SJCRH30 (cell line): ENCODE results near the gene NMNAT2. TPM values are rescaled to one million over a fixed set of nuclear protein-coding genes. Genes with fewer than 3 reads are reported as not detected.

Experiments
- DNase-seq, 2 experiments: peaks; one replicate each; pipeline ENCODE4 v3.0.0-alpha.2; 2015 to 2020
- H3K27ac ChIP-seq: fragments of 250-450 bp; sonication (Bioruptor Pico); 2 replicates; pipeline ENCODE4 v1.5.1; 2020; ENCODE audit warnings: mild to moderate bottlenecking, moderate library complexity
- H3K27me3 ChIP-seq: fragments of 250-450 bp; sonication (Bioruptor Pico); 2 replicates; pipeline ENCODE4 v1.5.1; 2020; ENCODE audit warnings: mild to moderate bottlenecking, moderate library complexity
- H3K36me3 ChIP-seq: fragments of 250-450 bp; sonication (Bioruptor Pico); 2 replicates; pipeline ENCODE4 v1.5.1; 2020; ENCODE audit warnings: mild to moderate bottlenecking, moderate library complexity
- H3K4me1 ChIP-seq: fragments of 250-450 bp; sonication (Bioruptor Pico); 2 replicates; pipeline ENCODE4 v1.5.1; 2020; ENCODE audit warnings: mild to moderate bottlenecking, moderate library complexity
- H3K4me3 ChIP-seq: fragments of 250-450 bp; sonication (Bioruptor Pico); 2 replicates; pipeline ENCODE4 v1.5.1; 2020; ENCODE audit warnings: mild to moderate bottlenecking, moderate library complexity
- H3K9me3 ChIP-seq: fragments of 250-450 bp; sonication (Bioruptor Pico); replicated peaks from 2 replicates; pipeline ENCODE4 v1.5.1; 2020; ENCODE audit warnings: mild to moderate bottlenecking, moderate library complexity
- total RNA-seq: library from RNA; depleted of rRNA; stranded (reverse); fragments of >200 nt; shearing (Covaris generic); gene quantifications from 2 replicates; pipeline ENCODE4 v1.2.3, GENCODE V29; 2014

The NMNAT2 gene
- total RNA-seq, 1 experiment from 2014 or later = not detected

DNA sequence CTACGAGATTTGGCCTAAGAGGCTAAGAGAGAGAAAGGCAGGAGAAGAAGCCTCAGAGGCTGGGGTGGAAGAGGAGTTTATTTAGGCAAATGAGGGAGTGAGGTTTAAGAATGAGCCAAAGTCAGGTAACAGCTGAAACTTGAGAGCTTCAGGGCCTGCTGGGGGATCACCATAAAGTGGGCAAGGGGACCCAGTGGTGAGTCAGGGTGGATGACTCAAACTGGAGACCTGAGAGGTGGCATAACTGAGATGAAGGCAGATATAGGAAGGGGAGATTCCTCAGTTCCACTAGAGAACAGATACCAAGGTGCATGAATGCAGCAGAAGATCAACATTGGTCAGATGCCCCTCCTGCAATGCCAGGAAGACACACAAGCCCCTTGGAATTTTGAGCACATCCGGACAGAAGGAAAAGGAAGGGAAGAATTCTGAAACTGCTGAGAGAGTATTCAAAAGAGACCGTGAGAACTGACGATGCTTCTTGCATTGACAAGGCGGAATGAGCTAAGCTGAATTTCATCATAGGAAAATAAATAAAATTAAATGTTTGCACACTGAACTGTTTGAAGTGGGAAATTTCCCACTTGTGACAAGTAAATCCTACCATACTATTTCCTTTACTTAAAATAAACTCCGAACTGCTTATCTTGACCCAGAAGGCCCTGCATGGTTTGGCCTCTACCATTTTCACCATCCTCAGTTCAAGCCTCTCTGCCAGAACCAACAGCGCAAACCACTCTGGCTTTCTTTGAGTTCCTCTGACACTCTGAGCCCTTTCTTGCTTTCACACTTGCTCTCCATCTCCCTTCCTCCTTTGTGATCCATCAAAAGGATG lies 94.1 kb downstream of the NMNAT2 start:
- Histone ChIP-seq H3K27ac (no peak overlapping the region), H3K27me3 (no peaks in the 10 kb centered on the region), H3K9me3 (no peaks in the 10 kb centered on the region), H3K36me3 (no peaks in the 10 kb centered on the region), H3K4me1 (no peaks in the 10 kb centered on the region), H3K4me3 (no peak overlapping the region)
- DNase-seq = no peak

DNA sequence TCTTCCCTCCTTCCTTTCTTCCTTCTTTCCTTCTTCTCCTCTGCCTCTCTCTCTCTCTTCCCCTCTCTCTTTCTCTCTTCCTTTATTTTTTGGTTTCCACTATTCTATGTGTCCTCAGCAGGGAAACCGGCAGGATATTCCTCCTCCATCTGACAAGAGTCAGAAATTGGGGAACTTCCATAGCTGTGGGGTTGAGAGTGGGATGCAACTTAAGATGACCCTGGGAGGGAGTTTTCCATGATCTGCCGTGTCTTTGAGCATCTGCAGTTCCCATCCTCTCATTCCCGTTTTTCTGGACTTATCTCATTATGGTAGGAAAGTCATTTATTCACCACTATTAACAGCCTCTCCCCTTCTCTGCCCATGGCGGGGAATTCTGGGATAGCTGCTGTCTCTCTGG lies 98.6 kb downstream of the NMNAT2 start:
- Histone ChIP-seq H3K9me3 (no peaks in the 10 kb centered on the region), H3K4me3 (no peak overlapping the region), H3K4me1 (no peaks in the 10 kb centered on the region), H3K36me3 (no peaks in the 10 kb centered on the region), H3K27ac (no peak overlapping the region), H3K27me3 (no peaks in the 10 kb centered on the region)
- no peak for DNase-seq

DNA sequence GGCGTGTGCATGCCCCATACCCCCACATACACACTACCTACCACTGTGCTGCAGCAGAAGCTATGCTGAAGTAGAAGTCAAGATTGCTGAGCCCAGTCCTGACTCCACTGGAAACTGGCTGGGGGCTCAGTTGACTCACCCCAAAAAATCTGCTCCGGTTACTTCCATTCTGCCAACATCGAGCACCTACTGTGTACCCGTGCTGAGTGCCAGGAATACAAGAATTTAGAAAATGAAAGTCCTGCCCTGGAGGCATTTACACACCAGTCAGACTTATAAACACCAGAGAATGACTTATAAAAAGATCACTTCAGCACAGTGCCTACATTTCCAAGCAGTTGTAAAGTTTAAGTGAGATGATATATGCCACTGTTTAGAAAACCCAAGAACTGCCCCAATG lies 99.1 kb downstream of the NMNAT2 start:
- Histone ChIP-seq H3K4me1 (no peaks in the 10 kb centered on the region), H3K27ac (no peak overlapping the region), H3K27me3 (no peaks in the 10 kb centered on the region), H3K9me3 (no peaks in the 10 kb centered on the region), H3K4me3 (no peak overlapping the region), H3K36me3 (no peaks in the 10 kb centered on the region)
- DNase-seq = no peak

DNA sequence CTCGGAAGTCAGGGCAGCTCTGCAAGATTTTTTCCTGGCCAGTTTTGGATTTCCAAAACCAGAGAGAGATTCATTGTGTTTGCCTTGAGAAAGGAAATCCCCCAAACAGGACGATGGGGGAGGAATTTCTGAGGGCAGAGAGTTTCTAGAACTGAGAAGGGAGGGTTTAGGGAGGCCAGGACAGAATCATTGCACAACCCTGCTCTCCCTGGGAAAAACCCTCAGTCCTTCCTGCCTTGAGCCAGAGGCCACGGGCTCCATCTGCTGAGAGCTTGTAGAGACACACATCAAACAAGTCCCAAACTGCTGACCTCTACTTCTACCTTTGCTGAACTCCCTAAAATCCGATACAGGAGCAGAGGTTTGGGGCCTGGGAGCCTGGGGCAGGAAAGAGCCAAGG lies 99.7 kb downstream of the NMNAT2 start:
- no peaks in the 10 kb centered on the region for H3K36me3 ChIP-seq
- no peak overlapping the region for H3K4me3 ChIP-seq
- H3K4me1 ChIP-seq = no peaks in the 10 kb centered on the region
- DNase-seq = peak; percentile 15 to 40
- H3K9me3 ChIP-seq = no peaks in the 10 kb centered on the region
- no peak overlapping the region for H3K27ac ChIP-seq
- H3K27me3 ChIP-seq = no peaks in the 10 kb centered on the region

DNA sequence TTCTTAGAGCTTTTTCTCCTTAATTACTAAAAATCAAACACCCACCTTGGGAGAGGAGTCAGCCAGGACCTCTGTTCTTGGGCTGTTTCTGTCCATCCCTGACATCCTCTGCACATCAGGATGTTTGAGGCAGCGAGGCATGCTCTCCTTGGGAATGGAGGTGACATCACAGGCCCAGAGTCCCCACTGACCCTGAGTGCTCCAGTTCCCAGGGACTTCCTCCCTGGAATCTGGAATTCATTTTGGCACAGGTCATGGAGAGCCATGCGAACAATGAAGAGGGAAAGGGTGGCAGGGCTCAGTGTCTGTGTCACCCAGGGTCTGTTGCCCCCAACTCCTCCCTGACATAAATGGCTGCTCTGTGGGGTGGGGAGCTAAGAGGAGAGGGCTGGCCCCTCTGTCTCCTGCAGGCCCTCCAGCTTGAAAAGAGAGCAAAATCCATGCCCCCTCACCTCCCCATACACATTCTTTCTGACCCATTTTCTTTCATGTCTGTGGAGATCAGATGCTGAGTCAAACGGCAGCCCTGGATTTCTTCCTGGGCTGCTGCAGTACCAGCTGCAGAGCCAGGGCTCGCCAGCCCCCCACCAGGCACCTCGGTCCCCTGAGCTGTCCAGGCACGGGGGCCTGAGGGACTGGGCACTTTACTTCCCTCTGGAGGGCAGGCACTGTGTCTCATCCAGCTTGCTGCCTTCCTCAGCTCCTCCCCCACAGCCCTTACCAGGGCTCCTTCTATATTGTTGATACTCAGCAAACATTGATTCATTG lies 102.0 kb downstream of the NMNAT2 start:
- no peak for DNase-seq
- H3K4me3 ChIP-seq = no peak overlapping the region
- H3K9me3 ChIP-seq = no peaks in the 10 kb centered on the region
- H3K36me3 ChIP-seq = no peaks in the 10 kb centered on the region
- H3K4me1 ChIP-seq = 0 out of 2 replicates have a peak, but pooled peaks cover under 1% of the 10 kb centered on the region
- no peak overlapping the region for H3K27ac ChIP-seq
- H3K27me3 ChIP-seq = no peaks in the 10 kb centered on the region

DNA sequence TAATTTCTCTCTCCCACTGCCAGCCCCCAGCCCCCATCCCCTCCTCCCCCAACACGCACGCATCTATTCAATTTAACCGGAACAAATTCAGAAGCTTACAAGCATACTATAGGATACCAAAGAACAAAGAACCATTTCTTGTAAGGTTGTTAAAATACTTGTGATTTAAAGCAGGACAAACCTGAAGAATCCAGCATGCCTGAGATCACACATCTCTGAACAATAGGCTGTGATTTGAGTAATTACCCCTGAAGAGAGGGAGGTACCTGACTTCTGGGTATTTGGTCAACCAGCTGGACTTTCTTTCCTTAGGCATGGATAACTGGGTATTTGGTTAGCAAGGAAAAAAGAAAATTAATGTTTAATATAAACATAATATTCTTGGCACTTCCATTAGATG lies 105.1 kb downstream of the NMNAT2 start:
- H3K4me3 ChIP-seq = no peak overlapping the region
- no peaks in the 10 kb centered on the region for H3K27me3 ChIP-seq
- H3K36me3 ChIP-seq = no peaks in the 10 kb centered on the region
- H3K4me1 ChIP-seq = 0 out of 2 replicates have a peak, but pooled peaks cover 3% of the 10 kb centered on the region
- no peak overlapping the region for H3K27ac ChIP-seq
- no peaks in the 10 kb centered on the region for H3K9me3 ChIP-seq
- no peak for DNase-seq

DNA sequence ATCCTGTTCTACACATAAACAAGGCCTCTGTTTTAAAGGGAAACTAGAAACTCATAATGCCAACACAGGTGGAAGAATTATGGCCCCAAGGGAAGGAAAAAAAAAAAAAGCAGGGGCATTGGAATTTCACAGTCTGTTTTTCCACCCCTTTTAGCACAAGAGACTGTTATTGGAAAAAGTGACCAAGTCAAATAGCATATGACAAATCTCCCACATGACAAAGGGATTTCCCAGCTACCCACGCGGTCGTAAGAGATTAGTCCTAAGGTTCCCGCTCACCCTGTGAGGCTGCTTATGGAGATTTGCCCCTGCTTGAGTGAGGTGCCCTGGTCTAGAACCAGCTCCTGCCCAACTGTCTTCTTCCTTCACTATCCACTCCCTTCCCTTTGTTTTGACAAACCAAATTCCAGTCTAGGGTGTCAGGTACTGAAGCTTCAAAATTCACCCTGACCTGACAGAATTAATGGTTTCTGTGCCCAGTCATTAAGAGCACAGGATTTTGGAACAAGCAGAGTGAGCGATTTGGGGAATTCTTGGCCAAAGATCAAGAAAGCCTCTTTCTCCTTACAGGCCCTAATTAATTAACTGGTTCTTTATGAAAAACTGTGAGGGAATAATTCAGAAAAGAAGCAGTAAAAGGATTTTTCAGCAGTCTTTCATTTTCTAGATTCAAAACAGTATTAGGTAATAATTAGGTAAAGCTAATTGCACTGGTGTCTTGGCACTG lies 107.3 kb downstream of the NMNAT2 start:
- no peaks in the 10 kb centered on the region for H3K27me3 ChIP-seq
- 0 out of 2 replicates have a peak, but pooled peaks cover 3% of the 10 kb centered on the region for H3K4me1 ChIP-seq
- H3K4me3 ChIP-seq = no peak overlapping the region
- no peaks in the 10 kb centered on the region for H3K9me3 ChIP-seq
- no peaks in the 10 kb centered on the region for H3K36me3 ChIP-seq
- no peak overlapping the region for H3K27ac ChIP-seq
- DNase-seq = peak in 1 of 2 experiments; percentile 45

DNA sequence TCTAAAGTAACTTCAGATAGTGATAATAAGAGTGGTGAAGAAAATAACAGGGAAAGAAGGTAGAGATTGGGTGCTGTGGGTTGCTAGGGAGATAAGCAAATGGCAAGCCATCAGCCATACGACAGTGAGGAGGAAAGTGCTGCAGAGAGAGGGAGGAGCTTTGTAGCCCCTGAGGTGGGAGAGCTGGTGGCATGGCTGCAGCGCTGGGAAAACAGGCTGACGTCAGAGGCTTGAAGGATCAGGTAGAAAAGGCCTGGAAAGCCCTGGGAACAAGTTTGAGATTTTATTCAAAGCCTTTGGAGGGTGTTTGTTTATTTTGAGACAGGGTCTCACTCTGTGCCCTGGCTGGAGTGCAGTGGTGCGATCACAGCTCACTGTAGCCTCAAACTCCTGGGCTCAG lies 109.5 kb downstream of the NMNAT2 start:
- no peak overlapping the region for H3K27ac ChIP-seq
- no peaks in the 10 kb centered on the region for H3K9me3 ChIP-seq
- H3K27me3 ChIP-seq = no peaks in the 10 kb centered on the region
- H3K4me3 ChIP-seq = no peak overlapping the region
- DNase-seq = no peak
- H3K4me1 ChIP-seq = 0 out of 2 replicates have a peak, but pooled peaks cover 3% of the 10 kb centered on the region
- no peaks in the 10 kb centered on the region for H3K36me3 ChIP-seq

DNA sequence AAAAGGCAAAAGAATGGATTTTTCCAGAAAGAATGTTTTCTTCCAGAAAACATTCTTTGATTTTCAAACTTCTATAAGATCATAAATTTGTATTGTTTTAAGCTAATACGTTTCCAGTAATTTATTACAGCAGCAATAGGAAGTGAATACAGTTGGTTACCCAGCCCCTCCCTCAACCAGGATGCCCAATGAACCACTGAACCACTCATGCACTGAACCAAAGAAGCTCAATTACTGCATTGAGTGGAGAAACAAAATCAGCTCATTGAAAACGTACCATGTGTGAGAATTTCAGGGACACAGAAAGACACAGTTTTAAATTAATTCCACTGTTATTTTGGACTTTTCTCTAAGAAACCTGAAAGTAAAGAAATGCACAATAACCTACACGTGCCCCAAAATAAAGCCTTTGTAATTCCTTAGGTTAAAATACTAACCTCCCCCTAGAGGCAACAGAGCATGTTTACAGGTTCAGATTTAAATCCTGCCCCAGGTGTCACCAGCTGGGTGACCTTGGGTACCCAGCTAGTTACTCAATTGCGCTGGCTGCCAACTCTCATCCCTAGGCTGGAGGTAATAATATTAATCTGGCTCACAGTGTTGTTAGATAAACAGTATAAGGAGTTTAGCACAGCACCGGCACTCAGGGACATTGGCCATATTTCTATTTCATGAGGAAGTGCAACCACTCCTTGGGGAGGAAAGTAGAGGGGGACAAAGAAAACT lies 111.7 kb downstream of the NMNAT2 start:
- no peak overlapping the region for H3K27ac ChIP-seq
- H3K9me3 ChIP-seq = no peaks in the 10 kb centered on the region
- no peaks in the 10 kb centered on the region for H3K27me3 ChIP-seq
- DNase-seq = no peak
- H3K4me1 ChIP-seq = 0 out of 2 replicates have a peak, but pooled peaks cover 3% of the 10 kb centered on the region
- H3K4me3 ChIP-seq = no peak overlapping the region
- no peaks in the 10 kb centered on the region for H3K36me3 ChIP-seq

DNA sequence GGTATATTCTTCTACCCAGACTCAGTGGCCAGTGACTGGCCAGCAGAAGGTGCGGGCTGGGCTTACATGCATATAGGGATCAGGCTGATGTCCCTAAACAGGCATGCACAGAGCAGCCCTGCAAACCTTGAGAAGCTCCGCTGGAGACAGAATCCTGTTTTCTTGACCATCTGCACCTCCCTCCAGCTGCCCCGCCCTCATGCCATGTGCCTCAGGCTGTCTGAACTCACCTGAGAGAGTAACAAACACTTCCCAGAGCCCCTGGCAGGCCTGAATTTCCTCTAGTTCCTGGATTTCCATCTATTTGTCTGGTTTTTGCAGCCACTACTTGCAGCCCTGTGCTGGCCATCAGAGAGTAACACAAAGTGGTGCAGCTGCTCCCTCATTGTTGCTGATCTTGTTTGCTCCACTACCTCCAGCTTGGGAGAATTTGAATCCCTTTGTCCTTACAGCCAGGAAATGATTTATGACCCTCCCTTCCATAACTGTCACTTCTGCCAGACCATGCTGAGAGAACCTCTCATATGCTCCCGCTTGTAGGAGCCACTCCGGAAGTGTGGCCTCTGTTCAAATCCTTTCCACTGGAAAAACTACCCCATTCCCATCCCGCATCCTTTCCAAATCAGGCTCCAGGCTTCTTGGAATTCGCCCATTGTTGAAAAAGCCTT lies 113.6 kb downstream of the NMNAT2 start:
- no peaks in the 10 kb centered on the region for H3K9me3 ChIP-seq
- H3K36me3 ChIP-seq = no peaks in the 10 kb centered on the region
- H3K27ac ChIP-seq = no peak overlapping the region
- H3K27me3 ChIP-seq = no peaks in the 10 kb centered on the region
- DNase-seq = no peak
- no peaks in the 10 kb centered on the region for H3K4me1 ChIP-seq
- no peak overlapping the region for H3K4me3 ChIP-seq

DNA sequence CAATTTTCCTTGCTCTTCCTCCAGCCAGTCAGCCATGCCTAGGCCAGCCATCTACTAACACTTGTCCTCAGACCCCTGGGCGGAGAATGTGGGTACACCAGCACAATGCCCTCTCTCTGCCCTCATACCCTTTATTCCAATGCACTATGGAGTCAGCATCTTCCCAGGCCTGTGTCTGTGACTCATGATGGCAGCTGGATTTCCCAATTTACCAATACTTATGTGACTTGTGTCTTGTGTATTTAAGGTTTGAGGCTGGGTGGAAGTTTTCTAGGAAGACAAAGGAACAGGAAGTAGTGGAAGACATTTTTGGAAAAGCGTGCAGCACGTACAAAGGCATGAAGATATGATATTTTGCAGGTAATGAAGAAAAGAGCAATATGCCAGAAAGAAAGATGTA lies 114.3 kb downstream of the NMNAT2 start:
- no peak for DNase-seq
- Histone ChIP-seq H3K4me3 (no peak overlapping the region), H3K27ac (no peak overlapping the region), H3K9me3 (no peaks in the 10 kb centered on the region), H3K27me3 (no peaks in the 10 kb centered on the region), H3K4me1 (no peaks in the 10 kb centered on the region), H3K36me3 (no peaks in the 10 kb centered on the region)

DNA sequence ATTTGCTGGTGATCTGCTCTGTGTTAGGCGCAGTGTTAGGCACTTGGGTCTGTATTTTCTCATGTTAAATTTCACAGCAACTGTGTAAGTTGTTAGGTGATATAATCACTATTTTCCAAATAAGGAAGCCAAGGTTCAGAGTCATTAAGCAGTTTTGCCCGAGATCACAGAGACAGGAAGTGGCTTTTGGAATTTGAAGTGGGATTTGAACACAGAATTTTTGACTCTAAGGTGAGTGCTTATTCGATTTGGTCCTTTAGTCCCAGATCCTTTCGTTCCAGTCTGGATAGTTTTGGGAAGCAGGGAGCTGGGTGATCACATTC lies 114.9 kb downstream of the NMNAT2 start:
- Histone ChIP-seq H3K4me1 (no peaks in the 10 kb centered on the region), H3K9me3 (no peaks in the 10 kb centered on the region), H3K4me3 (no peak overlapping the region), H3K27me3 (no peaks in the 10 kb centered on the region), H3K36me3 (no peaks in the 10 kb centered on the region), H3K27ac (no peak overlapping the region)
- DNase-seq = no peak

DNA sequence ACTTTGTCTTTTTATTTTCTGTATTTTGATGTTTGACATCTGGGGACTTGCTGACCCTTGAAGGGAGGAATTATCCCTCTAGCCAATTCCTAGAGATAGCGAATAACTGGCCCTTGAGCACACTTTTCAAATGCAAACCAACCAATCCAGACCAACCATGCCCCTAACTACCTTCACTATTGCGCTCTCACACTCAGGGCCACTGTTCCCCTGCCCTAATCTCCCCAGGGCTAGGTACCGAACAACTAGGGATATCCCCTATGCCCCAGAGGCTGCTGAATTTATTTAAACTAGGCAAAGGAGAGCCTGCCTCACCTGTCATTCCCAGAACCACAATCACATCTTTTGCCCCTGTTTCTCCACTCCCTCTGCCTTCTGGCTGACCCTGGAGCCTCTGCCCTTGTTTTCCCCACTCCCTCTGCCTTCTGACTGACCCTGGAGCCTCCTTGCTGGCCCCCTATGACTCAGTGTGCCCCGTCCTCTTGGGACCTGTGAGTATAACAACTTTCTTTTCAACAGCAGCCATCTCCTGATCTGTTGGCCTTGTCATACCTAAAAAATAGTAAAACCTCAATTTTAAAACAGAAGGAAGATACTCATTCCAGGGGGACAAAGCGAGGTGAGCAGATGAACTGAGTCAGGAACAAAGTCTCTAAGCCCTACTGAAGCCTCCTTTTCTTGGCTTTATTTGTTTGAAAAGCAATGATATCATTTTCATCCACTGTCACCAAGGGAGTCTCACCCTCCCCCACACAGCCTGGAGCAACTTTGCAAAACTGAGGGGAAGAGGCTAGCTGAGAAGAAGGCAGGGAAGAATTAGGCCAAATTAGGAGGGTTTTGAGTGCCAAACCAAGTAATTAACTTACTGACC lies 115.5 kb downstream of the NMNAT2 start:
- no peaks in the 10 kb centered on the region for H3K36me3 ChIP-seq
- H3K4me1 ChIP-seq = no peaks in the 10 kb centered on the region
- H3K9me3 ChIP-seq = no peaks in the 10 kb centered on the region
- H3K27ac ChIP-seq = no peak overlapping the region
- DNase-seq = no peak
- H3K4me3 ChIP-seq = no peak overlapping the region
- H3K27me3 ChIP-seq = no peaks in the 10 kb centered on the region
